Mesenchymal stem cell (in vitro differentiated cells and primary cell): Measurements from ENCODE around the gene ERRFI1.

Experiments
- DNase-seq: peaks from one replicate; pipeline ENCODE4 v3.0.0-alpha.2; 2013
- H2AFZ ChIP-seq: one replicate; pipeline ENCODE4 v1.6.1; 2013; ENCODE audit warnings: low read depth, mild to moderate bottlenecking, control low read depth, inconsistent platforms, low read length, moderate library complexity
- H2AK5ac ChIP-seq: 2 replicates; pipeline ENCODE4 v1.6.1; 2013; ENCODE audit warnings: low read length, moderate library complexity, mild to moderate bottlenecking, inconsistent platforms; ENCODE audit not compliant: severe bottlenecking
- H2BK120ac ChIP-seq: one replicate; pipeline ENCODE4 v1.6.1; 2013; ENCODE audit warnings: low read depth, mild to moderate bottlenecking, inconsistent platforms, low read length, moderate library complexity
- H2BK12ac ChIP-seq, 2 experiments: one replicate each; pipeline ENCODE4 v1.6.1; 2013; ENCODE audit warnings: inconsistent platforms in 2 of 2, low read length in 2 of 2, mild to moderate bottlenecking in 2 of 2, moderate library complexity in 2 of 2, control low read depth in 1 of 2
- H2BK15ac ChIP-seq: one replicate; pipeline ENCODE4 v1.6.1; 2013; ENCODE audit warnings: mild to moderate bottlenecking, low read depth, inconsistent platforms; ENCODE audit not compliant: poor library complexity, severe bottlenecking
- H2BK5ac ChIP-seq: 2 replicates; pipeline ENCODE4 v1.6.1; 2013; ENCODE audit warnings: low read depth, mild to moderate bottlenecking, low read length, control low read depth, inconsistent platforms; ENCODE audit not compliant: poor library complexity, severe bottlenecking
- H3K14ac ChIP-seq, 2 experiments: one replicate each; pipeline ENCODE4 v1.6.1; 2013; ENCODE audit warnings: inconsistent platforms in 2 of 2, low read length in 2 of 2, control low read depth in 1 of 2, mild to moderate bottlenecking in 1 of 2, moderate library complexity in 1 of 2
- H3K18ac ChIP-seq, 2 experiments: one replicate each; pipeline ENCODE4 v1.6.1; 2013; ENCODE audit warnings: inconsistent platforms in 2 of 2, low read length in 2 of 2, control low read depth in 1 of 2, low read depth in 1 of 2, mild to moderate bottlenecking in 1 of 2
- H3K23ac ChIP-seq, 2 experiments: one replicate each; pipeline ENCODE4 v1.6.1; 2013; ENCODE audit warnings: inconsistent platforms in 2 of 2, low read length in 2 of 2, mild to moderate bottlenecking in 2 of 2, moderate library complexity in 2 of 2, control low read depth in 1 of 2
- H3K27ac ChIP-seq: 2 replicates; pipeline ENCODE4 v1.5.1; 2013; ENCODE audit warnings: mild to moderate bottlenecking, moderate library complexity, low read length, control low read depth, inconsistent platforms; ENCODE audit not compliant: poor library complexity, severe bottlenecking
- H3K27me3 ChIP-seq, 2 experiments: 2 replicates each; pipeline versions ENCODE4 v1.6.1 to v1.7.0; 2013; ENCODE audit warnings: low read length in 2 of 2, mild to moderate bottlenecking in 2 of 2, moderate library complexity in 2 of 2, control low read depth in 1 of 2, inconsistent platforms in 1 of 2; ENCODE audit not compliant: control insufficient read depth in 1 of 2, insufficient read depth in 1 of 2
- H3K36me3 ChIP-seq, 2 experiments: 2 replicates each; pipeline versions ENCODE4 v1.6.1 to v1.7.0; 2013; ENCODE audit warnings: low read length in 2 of 2, control low read depth in 1 of 2, inconsistent platforms in 1 of 2, low read depth in 1 of 2, mild to moderate bottlenecking in 1 of 2; ENCODE audit not compliant: insufficient read depth in 2 of 2, control insufficient read depth in 1 of 2
- H3K4ac ChIP-seq, 2 experiments: one replicate each; pipeline ENCODE4 v1.6.1; 2013; ENCODE audit warnings: inconsistent platforms in 2 of 2, low read length in 2 of 2, mild to moderate bottlenecking in 2 of 2, moderate library complexity in 2 of 2, control low read depth in 1 of 2, low read depth in 1 of 2
- H3K4me1 ChIP-seq: 2 replicates; pipeline ENCODE4 v1.6.1; 2013; ENCODE audit warnings: low read depth, low read length, control low read depth; ENCODE audit not compliant: control insufficient read depth, insufficient read depth
- H3K4me2 ChIP-seq: 2 replicates; pipeline ENCODE4 v1.6.1; 2013; ENCODE audit warnings: low read length, mild to moderate bottlenecking, inconsistent platforms; ENCODE audit not compliant: poor library complexity, severe bottlenecking
- H3K4me3 ChIP-seq, 2 experiments: 2 replicates each; pipeline versions ENCODE4 v1.5.1 to v1.7.0; 2013; ENCODE audit warnings: low read length in 2 of 2, mild to moderate bottlenecking in 2 of 2, control low read depth in 1 of 2, low read depth in 1 of 2; ENCODE audit not compliant: insufficient read depth in 1 of 2
- H3K79me1 ChIP-seq: replicated peaks from 2 replicates; pipeline ENCODE4 v1.6.1; 2013; ENCODE audit warnings: mild to moderate bottlenecking, control low read depth, low read length, inconsistent platforms; ENCODE audit not compliant: poor library complexity, severe bottlenecking
- H3K9ac ChIP-seq: 2 replicates; pipeline ENCODE4 v1.7.0; 2013; ENCODE audit warnings: mild to moderate bottlenecking, low read length, moderate library complexity
- H3K9me3 ChIP-seq: 2 replicates; pipeline ENCODE4 v1.7.0; 2013; ENCODE audit warnings: mild to moderate bottlenecking, low read length; ENCODE audit not compliant: control insufficient read depth
- H4K8ac ChIP-seq: one replicate; pipeline ENCODE4 v1.6.1; 2013; ENCODE audit warnings: inconsistent platforms, mild to moderate bottlenecking, low read length, moderate library complexity
- H4K91ac ChIP-seq: one replicate; pipeline ENCODE4 v1.6.1; 2013; ENCODE audit warnings: mild to moderate bottlenecking, low read length, inconsistent platforms
- WGBS: methylation state at CpG from one replicate; pipeline ENCODE4 v1.1.7; 2013; ENCODE audit warnings: mixed read lengths; 5-methylcytosine and 5-hydroxymethylcytosine counted together

ERRFI1 gene

GRCh38 chr1:8028571-8028910 is 2.4 kb upstream of the ERRFI1 start:
- Histone ChIP-seq H2BK5ac (no peak overlapping the region), H2AFZ (no peak overlapping the region), H3K18ac (no peak overlapping the region), H3K14ac (no peak overlapping the region), H2BK120ac (no peak overlapping the region), H3K79me1 (no peaks in the 10 kb centered on the region), H3K9ac (peak overlapping the region; percentile 92), H3K9me3 (no peaks in the 10 kb centered on the region), H3K4me1 (peaks cover 10% of the 10 kb centered on the region), H2AK5ac (no peak overlapping the region), H4K91ac (no peak overlapping the region), H3K36me3 (no peaks in the 10 kb centered on the region), H3K27ac (no peak overlapping the region), H3K23ac (no peak overlapping the region), H2BK12ac (no peak overlapping the region), H4K8ac (no peak overlapping the region), H2BK15ac (no peak overlapping the region), H3K4me3 (peak overlapping the region in 1 of 2 experiments; percentile 48), H3K27me3 (no peaks in the 10 kb centered on the region), H3K4me2 (no peak overlapping the region), H3K4ac (no peak overlapping the region)
- no peak for DNase-seq
- no CpG with 5 or more reads among the region's 1 CpG for WGBS

DNA sequence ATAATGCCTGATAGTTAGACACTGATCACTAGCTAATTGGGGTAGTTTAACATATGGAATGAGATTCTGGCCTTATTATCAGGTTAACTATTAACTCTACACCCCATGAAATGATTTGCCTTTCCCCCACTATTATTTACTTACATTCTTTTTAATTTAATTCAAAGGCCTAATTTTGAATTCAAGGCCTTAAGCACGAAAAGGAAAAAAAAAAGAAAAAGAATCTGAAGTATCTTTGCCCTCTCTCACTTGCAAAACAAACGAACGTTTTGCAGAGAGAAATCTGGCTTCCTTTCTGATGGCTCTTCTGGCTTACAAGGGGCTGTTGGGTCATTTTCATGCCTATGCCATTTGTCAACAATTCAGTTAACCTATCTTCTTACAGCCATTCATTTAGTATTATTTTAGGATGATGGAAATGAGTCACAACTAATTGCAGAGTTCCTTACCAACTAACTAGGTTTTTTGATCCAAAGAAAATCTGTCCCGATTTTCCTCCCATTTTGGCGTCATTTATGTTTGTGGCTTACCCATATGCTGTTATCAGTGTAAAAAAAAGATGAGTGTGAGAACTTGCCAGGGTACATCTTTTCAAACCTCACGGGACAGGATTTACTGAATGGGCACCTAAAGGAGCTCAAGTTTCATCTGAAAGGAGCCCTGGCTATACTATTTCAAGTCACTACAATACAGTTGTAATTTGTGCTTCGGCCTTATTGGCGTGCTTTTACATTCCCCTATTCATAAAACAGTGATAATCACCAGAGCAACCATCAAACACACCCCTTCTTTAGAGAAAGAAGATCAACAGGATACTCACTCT is 1.9 kb upstream of the ERRFI1 start:
- Histone ChIP-seq H3K9me3 (no peaks in the 10 kb centered on the region), H3K36me3 (no peaks in the 10 kb centered on the region), H3K9ac (peak overlapping the region; percentile 92), H3K4me1 (peaks cover 13% of the 10 kb centered on the region), H2AFZ (no peak overlapping the region), H4K91ac (peak overlapping the region; percentile 27), H3K18ac (peak overlapping the region in 1 of 2 experiments; percentile 79), H2AK5ac (no peak overlapping the region), H3K14ac (no peak overlapping the region), H3K27me3 (no peaks in the 10 kb centered on the region), H2BK120ac (peak overlapping the region; percentile 98), H3K23ac (no peak overlapping the region), H3K79me1 (no peaks in the 10 kb centered on the region), H2BK15ac (no peak overlapping the region), H2BK12ac (no peak overlapping the region), H3K4ac (no peak overlapping the region), H3K4me2 (peak overlapping the region; percentile 61), H3K27ac (peak overlapping the region; percentile 66), H2BK5ac (no peak overlapping the region), H4K8ac (no peak overlapping the region), H3K4me3 (peak overlapping the region in 1 of 2 experiments; percentile 88)
- peak; percentile 80 for DNase-seq
- 40% methylated on average over 6 of the region's 8 CpGs for WGBS

GRCh38 chr1:8026976-8027747 is 1.1 kb upstream of the ERRFI1 start:
- Histone ChIP-seq H3K9ac (peak overlapping the region; percentile 92), H2BK120ac (peak overlapping the region; percentile 98), H3K9me3 (no peaks in the 10 kb centered on the region), H3K4me3 (peak overlapping the region; percentile 33 to 88), H2BK5ac (peak overlapping the region; percentile 1), H3K18ac (peak overlapping the region; percentile 74 to 100), H3K4me2 (peak overlapping the region; percentile 61), H3K36me3 (no peaks in the 10 kb centered on the region), H3K27ac (peak overlapping the region; percentile 66), H3K4ac (peak overlapping the region; percentile 98 to 99), H2AK5ac (peak overlapping the region; percentile 98), H3K23ac (peak overlapping the region in 1 of 2 experiments; percentile 19), H2BK12ac (peak overlapping the region; percentile 98 to 100), H2AFZ (no peak overlapping the region), H3K27me3 (no peaks in the 10 kb centered on the region), H3K14ac (peak overlapping the region in 1 of 2 experiments; percentile 99), H3K79me1 (no peaks in the 10 kb centered on the region), H2BK15ac (peak overlapping the region; percentile 93), H4K91ac (peak overlapping the region; percentile 100), H4K8ac (peak overlapping the region; percentile 98), H3K4me1 (peaks cover 13% of the 10 kb centered on the region)
- peak; percentile 81 for DNase-seq
- WGBS = 63% methylated on average over 16 of the region's 25 CpGs

- Histone ChIP-seq H2AFZ (no peak overlapping the region), H3K4me1 (peaks cover 15% of the 10 kb centered on the region), H3K9me3 (no peaks in the 10 kb centered on the region), H3K23ac (peak overlapping the region; percentile 7 to 99), H3K4me2 (peak overlapping the region; percentile 80), H3K14ac (peak overlapping the region; percentile 49 to 74), H2BK5ac (peak overlapping the region; percentile 59), H2BK120ac (peak overlapping the region; percentile 89), H3K79me1 (no peaks in the 10 kb centered on the region), H3K18ac (peak overlapping the region; percentile 94 to 96), H4K8ac (peak overlapping the region; percentile 49), H2BK12ac (peak overlapping the region in 1 of 2 experiments; percentile 31), H3K36me3 (no peaks in the 10 kb centered on the region), H3K4ac (peak overlapping the region in 1 of 2 experiments; percentile 60), H4K91ac (peak overlapping the region; percentile 61), H3K27ac (peak overlapping the region; percentile 50), H2AK5ac (no peak overlapping the region), H3K4me3 (peak overlapping the region; percentile 92 to 96), H3K27me3 (no peaks in the 10 kb centered on the region), H2BK15ac (no peak overlapping the region), H3K9ac (peak overlapping the region; percentile 97)
- DNase-seq = no peak
- under 1% methylated on average over 22 of the region's 69 CpGs for WGBS
Measured at GRCh38 chr1:8025671-8026144, 401 bp downstream of the ERRFI1 start.
